SJCRH30 (cell line): ENCODE results near the gene CEP41. TPM values are rescaled to one million over a fixed set of nuclear protein-coding genes. Genes with fewer than 3 reads are reported as not detected.

Source experiments
- DNase-seq, 2 experiments: peaks; one replicate each; pipeline ENCODE4 v3.0.0-alpha.2; 2015 to 2020
- H3K27ac ChIP-seq: fragments of 250-450 bp; sonication (Bioruptor Pico); 2 replicates; pipeline ENCODE4 v1.5.1; 2020; ENCODE audit warnings: mild to moderate bottlenecking, moderate library complexity
- H3K27me3 ChIP-seq: fragments of 250-450 bp; sonication (Bioruptor Pico); 2 replicates; pipeline ENCODE4 v1.5.1; 2020; ENCODE audit warnings: mild to moderate bottlenecking, moderate library complexity
- H3K36me3 ChIP-seq: fragments of 250-450 bp; sonication (Bioruptor Pico); 2 replicates; pipeline ENCODE4 v1.5.1; 2020; ENCODE audit warnings: mild to moderate bottlenecking, moderate library complexity
- H3K4me1 ChIP-seq: fragments of 250-450 bp; sonication (Bioruptor Pico); 2 replicates; pipeline ENCODE4 v1.5.1; 2020; ENCODE audit warnings: mild to moderate bottlenecking, moderate library complexity
- H3K4me3 ChIP-seq: fragments of 250-450 bp; sonication (Bioruptor Pico); 2 replicates; pipeline ENCODE4 v1.5.1; 2020; ENCODE audit warnings: mild to moderate bottlenecking, moderate library complexity
- H3K9me3 ChIP-seq: fragments of 250-450 bp; sonication (Bioruptor Pico); replicated peaks from 2 replicates; pipeline ENCODE4 v1.5.1; 2020; ENCODE audit warnings: mild to moderate bottlenecking, moderate library complexity
- total RNA-seq: library from RNA; depleted of rRNA; stranded (reverse); fragments of >200 nt; shearing (Covaris generic); gene quantifications from 2 replicates; pipeline ENCODE4 v1.2.3, GENCODE V29; 2014

Gene CEP41
- total RNA-seq, 1 experiment from 2014 or later: 39.9 TPM

DNA sequence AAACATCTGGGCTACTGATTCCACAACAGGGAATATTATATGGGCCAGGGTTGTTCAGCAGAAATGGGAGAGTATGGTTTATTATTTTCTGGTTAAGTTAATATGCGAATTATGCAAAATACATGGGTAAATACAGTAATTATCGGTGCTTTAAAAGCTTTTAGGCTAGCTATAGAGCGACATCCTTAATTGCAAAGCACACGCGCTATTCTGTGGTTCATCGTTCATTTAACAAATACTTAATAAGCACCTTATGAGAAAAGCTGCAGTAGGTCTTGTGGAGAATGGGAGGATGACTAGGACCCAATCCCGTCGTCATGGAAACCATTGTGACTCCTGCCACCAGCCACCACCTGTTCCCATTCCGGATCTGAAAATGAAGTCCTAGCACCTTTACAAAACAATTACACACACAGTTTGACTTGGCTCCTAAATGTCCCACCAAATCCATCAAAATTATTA is 623 bp upstream of the CEP41 start:
- Histone ChIP-seq H3K9me3 (no peaks in the 10 kb centered on the region), H3K27me3 (no peaks in the 10 kb centered on the region), H3K4me3 (peak overlapping the region; percentile 73), H3K4me1 (peaks cover 17% of the 10 kb centered on the region), H3K36me3 (no peaks in the 10 kb centered on the region; the same call in 1 of the 2 replicates), H3K27ac (peak overlapping the region; percentile 99)
- peak; percentile 89 to 97 for DNase-seq

DNA sequence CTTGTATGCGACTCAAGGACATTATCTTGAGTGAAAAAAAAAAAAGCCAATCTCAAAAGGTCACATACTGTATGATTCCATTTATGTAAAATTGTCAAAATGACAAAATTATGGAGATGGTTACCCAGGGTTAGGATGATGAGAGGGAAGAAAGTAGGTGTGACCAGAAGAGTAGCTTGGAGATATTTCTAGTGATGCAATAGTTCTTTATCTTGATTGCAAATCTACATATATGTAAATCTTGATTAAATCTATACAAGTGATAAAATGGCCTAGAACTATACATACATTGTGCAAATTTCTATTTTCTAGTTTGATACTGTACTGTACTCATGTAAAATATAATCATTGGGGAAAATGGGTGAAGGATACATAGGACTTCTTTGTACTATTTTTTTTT is 4.6 kb downstream of the CEP41 start:
- H3K36me3 ChIP-seq: no peaks in the 10 kb centered on the region; the same call in 1 of the 2 replicates
- no peaks in the 10 kb centered on the region for H3K9me3 ChIP-seq
- no peak overlapping the region for H3K4me3 ChIP-seq
- peaks cover 22% of the 10 kb centered on the region for H3K4me1 ChIP-seq
- DNase-seq: no peak
- H3K27me3 ChIP-seq: no peaks in the 10 kb centered on the region
- no peak overlapping the region for H3K27ac ChIP-seq

DNA sequence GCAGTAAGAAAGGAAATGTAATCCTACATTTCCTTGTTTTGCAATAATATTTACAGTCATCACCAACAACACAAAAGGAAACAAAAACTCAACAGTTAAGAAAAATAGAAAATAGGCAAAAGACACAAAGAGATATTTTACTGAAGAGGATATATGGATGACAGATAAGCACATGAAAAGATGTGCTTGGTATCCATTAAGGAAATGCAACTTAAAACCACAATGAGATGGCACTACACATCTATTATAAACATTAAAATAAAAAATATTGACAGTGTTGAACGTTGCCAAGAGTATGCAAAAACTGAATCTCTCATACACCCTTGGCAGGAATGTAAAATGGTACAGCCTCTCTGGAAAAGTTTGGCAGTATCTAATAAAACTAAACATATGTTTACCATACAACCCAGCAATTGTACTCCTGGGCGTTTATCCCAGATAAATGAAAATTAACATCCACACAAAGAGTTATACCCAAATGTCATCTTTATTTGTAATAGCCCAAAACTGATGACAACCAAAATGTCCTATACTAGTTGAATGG is 5.4 kb downstream of the CEP41 start:
- Histone ChIP-seq H3K36me3 (no peaks in the 10 kb centered on the region; the same call in 1 of the 2 replicates), H3K27ac (no peak overlapping the region), H3K9me3 (no peaks in the 10 kb centered on the region), H3K4me1 (peaks cover 27% of the 10 kb centered on the region), H3K27me3 (no peaks in the 10 kb centered on the region), H3K4me3 (no peak overlapping the region)
- no peak for DNase-seq

DNA sequence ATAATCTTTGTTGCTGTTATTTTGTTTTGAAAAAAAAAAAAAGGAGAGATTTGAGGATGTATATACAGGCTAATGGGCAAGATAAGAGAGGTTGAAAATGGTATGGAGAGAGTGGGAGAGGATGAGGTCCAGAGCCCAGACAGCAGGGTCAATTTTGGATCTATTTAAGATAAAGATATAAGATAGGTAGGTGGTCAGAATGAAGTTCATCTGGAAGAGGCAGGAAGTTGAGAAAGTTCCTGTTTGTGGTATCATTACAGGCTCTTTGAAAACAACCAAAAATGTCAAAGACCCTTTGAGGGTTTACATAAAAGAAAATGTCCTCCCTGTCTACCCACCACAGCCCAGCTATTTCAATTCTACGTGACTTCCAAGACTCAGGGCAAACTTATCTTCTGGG is 7.5 kb downstream of the CEP41 start:
- Histone ChIP-seq H3K4me1 (peaks cover 39% of the 10 kb centered on the region), H3K27ac (no peak overlapping the region), H3K27me3 (no peaks in the 10 kb centered on the region), H3K9me3 (no peaks in the 10 kb centered on the region), H3K36me3 (no peaks in the 10 kb centered on the region; the same call in 1 of the 2 replicates), H3K4me3 (no peak overlapping the region)
- DNase-seq: no peak

DNA sequence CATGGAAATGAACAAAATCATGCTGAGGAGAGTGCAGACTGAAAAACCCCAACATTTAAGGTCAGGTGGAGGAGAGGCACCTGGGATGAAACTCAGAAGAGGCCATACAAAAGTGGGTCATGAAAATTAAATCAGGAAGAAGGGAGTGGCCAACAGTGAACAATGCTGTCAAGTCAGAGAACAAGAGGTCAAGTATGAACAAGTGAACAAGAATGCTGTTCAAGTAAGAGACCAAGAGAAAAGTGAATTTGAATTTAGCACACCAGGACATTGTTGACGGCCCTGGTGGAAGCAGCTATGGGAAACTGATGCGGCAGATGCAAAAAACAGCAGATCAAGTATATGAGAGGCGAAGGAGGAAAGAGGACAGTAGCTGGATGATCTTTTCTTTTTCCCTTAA is 7.9 kb downstream of the CEP41 start:
- Histone ChIP-seq H3K27me3 (no peaks in the 10 kb centered on the region), H3K27ac (no peak overlapping the region), H3K36me3 (peaks cover under 1% of the 10 kb centered on the region; the same call in 1 of the 2 replicates), H3K4me3 (no peak overlapping the region), H3K9me3 (no peaks in the 10 kb centered on the region), H3K4me1 (peaks cover 39% of the 10 kb centered on the region)
- DNase-seq: no peak

DNA sequence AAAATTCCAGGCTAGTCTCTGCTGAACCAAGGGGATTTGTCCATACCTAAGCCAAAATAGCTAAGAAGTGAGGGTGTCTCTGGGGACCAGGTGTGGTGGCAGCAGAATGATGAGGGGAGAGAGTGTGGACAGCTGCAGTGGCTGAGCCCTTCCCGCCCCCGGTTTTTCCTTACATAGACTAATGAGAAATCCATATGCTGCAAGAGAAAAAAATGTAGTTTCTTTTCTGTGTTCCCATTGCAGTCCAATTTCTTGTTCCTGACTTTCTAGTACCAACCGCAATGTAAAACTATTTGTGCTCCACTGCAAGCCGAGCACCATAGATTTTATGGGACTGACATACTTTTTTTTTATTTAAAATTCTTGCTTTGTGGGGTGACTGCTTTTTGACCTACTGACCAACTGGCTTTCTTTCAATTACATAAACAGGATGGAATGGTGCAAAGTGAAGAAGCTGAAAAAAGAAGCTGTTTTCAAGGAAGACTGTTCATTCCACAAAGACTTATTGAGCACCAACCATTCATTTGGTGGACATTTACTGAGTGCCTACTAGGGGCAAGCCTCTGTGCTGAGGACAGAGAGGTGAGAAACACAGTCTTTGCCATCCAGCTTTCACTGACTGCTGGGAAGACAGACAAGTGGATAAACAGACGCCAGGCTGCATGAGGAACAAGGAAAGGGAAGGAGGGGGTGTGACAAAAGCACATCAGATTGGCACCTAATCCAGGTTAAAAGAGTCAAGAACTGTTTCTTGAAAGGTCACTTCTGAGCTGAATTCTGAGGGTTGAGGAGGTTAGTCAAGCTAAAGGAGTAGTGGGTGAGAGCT is 9.8 kb downstream of the CEP41 start:
- no peaks in the 10 kb centered on the region for H3K9me3 ChIP-seq
- peaks cover 9% of the 10 kb centered on the region for H3K36me3 ChIP-seq
- peak overlapping the region; percentile 85 for H3K27ac ChIP-seq
- no peaks in the 10 kb centered on the region for H3K27me3 ChIP-seq
- peak; percentile 96 to 97 for DNase-seq
- H3K4me1 ChIP-seq: peaks cover 47% of the 10 kb centered on the region
- H3K4me3 ChIP-seq: peak overlapping the region; percentile 27

DNA sequence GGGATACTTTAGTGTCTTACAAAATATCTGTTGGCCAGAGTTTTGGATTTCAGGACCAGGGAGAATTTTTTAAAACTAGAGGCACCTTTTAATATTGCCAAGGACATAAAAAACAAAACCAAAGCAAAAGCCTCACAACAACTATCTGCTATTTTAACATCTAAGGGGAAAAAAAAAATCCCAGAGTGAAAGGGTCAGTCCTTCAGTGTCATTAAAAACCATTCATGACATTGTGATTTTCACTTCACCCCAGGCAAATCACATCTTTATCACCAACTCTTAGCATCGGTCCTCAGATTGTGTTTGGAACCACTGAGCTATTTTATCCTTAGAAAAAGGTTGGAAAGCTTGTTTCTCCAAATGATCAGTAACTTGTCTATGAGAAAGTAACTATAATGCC is 10.7 kb downstream of the CEP41 start:
- H3K9me3 ChIP-seq: no peaks in the 10 kb centered on the region
- peak overlapping the region; percentile 85 for H3K27ac ChIP-seq
- DNase-seq: no peak
- H3K36me3 ChIP-seq: peaks cover 9% of the 10 kb centered on the region
- H3K27me3 ChIP-seq: no peaks in the 10 kb centered on the region
- H3K4me1 ChIP-seq: peaks cover 47% of the 10 kb centered on the region
- no peak overlapping the region for H3K4me3 ChIP-seq

DNA sequence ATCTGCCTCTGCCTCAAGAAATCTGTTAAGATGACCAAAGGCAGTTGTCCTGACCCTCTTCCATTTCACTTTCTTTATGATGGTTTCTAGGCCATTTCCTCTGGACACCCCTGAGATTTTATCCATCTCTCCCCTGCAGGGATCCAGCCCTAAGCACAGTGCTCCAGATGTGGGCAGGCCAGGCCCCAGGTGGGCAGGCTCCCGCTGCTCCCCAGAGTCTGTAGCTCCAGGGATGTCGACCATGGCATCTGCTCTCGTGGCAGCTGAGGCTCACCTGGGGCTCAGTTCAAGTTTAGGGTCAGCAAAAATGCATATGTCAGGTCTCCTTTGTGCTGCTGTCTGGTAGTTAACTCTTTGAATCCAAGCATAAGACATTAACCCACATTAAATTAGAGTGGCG is 11.8 kb downstream of the CEP41 start:
- peaks cover 9% of the 10 kb centered on the region for H3K36me3 ChIP-seq
- no peaks in the 10 kb centered on the region for H3K9me3 ChIP-seq
- H3K4me1 ChIP-seq: peaks cover 43% of the 10 kb centered on the region
- no peak overlapping the region for H3K4me3 ChIP-seq
- no peak overlapping the region for H3K27ac ChIP-seq
- no peak for DNase-seq
- no peaks in the 10 kb centered on the region for H3K27me3 ChIP-seq

DNA sequence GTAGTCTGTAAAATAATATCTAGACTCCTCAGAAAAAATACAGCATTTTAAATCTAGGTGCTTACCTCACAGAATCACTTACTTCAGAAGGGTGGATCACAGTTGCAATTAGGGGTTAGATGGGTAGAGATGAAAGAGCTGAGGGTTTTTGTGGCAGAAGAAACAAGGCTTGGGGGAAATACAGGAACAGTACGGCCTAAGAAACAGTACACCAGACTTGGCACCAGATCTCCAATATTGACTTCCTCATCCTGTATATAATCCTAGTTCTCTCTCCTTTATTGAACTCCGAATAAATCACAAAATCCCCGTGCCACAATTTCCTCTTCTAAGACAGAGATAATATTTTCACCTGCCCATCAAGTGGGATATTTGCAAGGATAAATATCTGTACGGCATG is 14.3 kb downstream of the CEP41 start:
- Histone ChIP-seq H3K27me3 (no peaks in the 10 kb centered on the region), H3K4me3 (no peak overlapping the region), H3K27ac (no peak overlapping the region), H3K9me3 (no peaks in the 10 kb centered on the region), H3K4me1 (peaks cover 31% of the 10 kb centered on the region), H3K36me3 (peaks cover 9% of the 10 kb centered on the region)
- peak in 1 of 2 experiments; percentile 18 for DNase-seq

DNA sequence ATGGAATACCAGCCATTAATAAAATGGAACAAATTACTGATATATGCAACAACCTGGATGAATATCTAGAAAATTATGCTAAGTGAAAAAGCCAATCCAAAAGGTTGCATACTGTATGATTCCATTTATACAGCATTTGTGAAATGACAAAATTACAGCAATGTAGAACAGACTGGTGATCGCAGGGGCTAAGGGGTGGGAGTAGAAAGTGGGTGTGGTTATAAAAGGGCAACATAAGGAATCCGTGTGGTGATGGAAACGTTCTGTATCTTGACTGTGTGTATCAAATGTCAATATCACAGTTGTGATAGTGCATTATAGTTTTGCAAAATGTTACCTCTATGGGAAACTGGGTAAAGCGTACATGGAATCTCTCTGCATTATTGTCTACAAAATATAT is 15.0 kb downstream of the CEP41 start:
- DNase-seq: no peak
- Histone ChIP-seq H3K4me3 (no peak overlapping the region), H3K36me3 (peaks cover 14% of the 10 kb centered on the region), H3K27ac (no peak overlapping the region), H3K4me1 (peaks cover 27% of the 10 kb centered on the region), H3K27me3 (no peaks in the 10 kb centered on the region), H3K9me3 (no peaks in the 10 kb centered on the region)

DNA sequence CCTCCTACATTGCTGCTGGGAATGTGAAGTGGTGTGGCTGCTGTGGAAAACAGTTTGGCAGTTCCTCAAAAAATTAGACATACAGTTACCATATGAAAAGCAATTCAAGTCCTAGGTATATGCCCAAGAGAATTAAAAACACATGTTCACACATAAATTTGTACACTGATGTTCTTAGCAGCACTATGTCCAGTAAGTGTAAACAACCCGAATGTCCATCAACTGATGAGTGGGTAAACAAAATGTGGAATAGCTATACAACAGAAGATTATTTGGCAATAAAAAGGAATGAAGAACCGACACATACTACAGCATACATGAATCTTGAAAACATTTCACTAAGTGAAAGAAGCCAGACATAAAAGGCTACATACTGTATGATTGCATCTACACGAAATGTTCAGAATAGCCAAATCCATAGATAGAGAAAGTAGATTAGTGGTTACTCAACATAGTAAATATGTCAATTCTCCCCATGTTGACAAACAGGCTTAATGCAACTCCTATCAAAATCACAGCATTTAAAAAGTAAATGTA is 17.2 kb downstream of the CEP41 start:
- DNase-seq: no peak
- no peak overlapping the region for H3K4me3 ChIP-seq
- H3K4me1 ChIP-seq: peaks cover 10% of the 10 kb centered on the region
- H3K9me3 ChIP-seq: no peaks in the 10 kb centered on the region
- H3K36me3 ChIP-seq: peaks cover 17% of the 10 kb centered on the region
- no peaks in the 10 kb centered on the region for H3K27me3 ChIP-seq
- H3K27ac ChIP-seq: no peak overlapping the region

DNA sequence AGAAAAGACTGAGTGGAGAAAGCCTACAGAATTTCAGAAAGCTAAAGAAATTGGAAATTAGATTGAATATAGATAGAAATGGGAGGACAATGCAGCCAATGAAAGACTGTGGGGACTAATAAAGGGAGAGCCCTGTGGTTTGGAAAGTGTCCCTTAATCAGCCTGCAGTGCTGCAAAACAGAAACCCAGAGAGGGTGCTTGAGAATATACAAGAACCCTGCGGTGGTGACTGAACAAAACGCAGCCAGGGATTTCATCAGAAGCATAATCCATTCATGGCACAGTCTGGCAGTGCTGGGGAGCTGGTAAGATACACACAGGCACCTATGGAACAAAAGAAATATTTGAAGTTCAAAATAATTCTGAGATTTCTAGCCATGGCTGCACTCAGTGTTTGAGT is 19.1 kb downstream of the CEP41 start:
- Histone ChIP-seq H3K4me1 (peaks cover 5% of the 10 kb centered on the region), H3K27ac (no peak overlapping the region), H3K9me3 (no peaks in the 10 kb centered on the region), H3K36me3 (peaks cover 10% of the 10 kb centered on the region), H3K27me3 (no peaks in the 10 kb centered on the region), H3K4me3 (no peak overlapping the region)
- DNase-seq: peak in 1 of 2 experiments; percentile 37

DNA sequence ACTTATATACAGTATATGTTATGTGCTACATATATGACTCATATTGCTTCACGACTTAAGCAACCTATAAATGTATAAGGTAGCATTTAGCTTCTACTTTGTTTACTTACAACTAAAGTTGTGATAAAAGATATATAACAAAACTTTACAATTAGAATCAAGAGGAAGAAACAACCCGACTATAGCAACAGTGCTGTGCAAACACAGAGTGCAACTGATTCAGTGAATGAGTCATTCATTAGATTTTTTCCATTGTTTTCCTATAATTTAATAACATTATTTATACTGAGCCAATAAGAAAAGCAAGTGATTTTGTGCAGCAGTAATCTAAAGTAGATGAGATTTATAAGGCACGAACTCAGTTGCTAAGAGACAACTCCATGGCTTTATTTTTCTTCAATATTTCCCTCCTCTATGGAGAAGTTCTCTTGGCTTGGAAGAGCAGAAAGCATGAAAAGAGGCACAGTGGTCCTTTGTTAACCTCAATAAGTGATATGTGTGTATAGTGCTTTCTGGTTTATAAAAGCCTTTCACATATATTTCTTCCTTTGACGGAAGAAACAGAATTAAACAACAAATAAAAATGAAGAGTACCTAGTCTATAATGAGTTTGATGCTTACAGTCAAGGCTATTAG is 19.8 kb downstream of the CEP41 start:
- H3K27me3 ChIP-seq: no peaks in the 10 kb centered on the region
- peaks cover 8% of the 10 kb centered on the region for H3K36me3 ChIP-seq
- no peak overlapping the region for H3K4me3 ChIP-seq
- no peak for DNase-seq
- peaks cover 2% of the 10 kb centered on the region; the same call in 1 of the 2 replicates for H3K4me1 ChIP-seq
- no peak overlapping the region for H3K27ac ChIP-seq
- H3K9me3 ChIP-seq: no peaks in the 10 kb centered on the region

DNA sequence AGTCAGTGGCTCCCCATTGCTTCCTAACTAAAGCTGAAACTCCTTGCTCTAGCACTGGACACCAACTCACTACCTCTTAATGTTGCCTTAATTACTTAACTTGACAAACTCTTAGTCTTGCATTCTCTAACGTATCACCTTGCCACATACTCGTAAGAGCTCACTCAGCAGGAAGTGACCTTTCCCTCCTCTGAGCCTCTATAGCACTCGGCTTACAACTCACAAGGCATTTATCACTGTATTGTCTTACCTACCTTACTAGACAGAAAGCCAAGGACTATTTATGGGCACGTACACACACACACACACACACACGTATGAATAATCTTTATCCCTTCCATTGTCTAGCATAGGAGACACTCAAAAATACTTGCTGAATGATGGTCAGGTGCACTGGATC is 21.2 kb downstream of the CEP41 start:
- no peak overlapping the region for H3K27ac ChIP-seq
- H3K27me3 ChIP-seq: no peaks in the 10 kb centered on the region
- peaks cover 2% of the 10 kb centered on the region; the same call in 1 of the 2 replicates for H3K4me1 ChIP-seq
- no peaks in the 10 kb centered on the region for H3K9me3 ChIP-seq
- DNase-seq: no peak
- peaks cover 8% of the 10 kb centered on the region for H3K36me3 ChIP-seq
- no peak overlapping the region for H3K4me3 ChIP-seq

DNA sequence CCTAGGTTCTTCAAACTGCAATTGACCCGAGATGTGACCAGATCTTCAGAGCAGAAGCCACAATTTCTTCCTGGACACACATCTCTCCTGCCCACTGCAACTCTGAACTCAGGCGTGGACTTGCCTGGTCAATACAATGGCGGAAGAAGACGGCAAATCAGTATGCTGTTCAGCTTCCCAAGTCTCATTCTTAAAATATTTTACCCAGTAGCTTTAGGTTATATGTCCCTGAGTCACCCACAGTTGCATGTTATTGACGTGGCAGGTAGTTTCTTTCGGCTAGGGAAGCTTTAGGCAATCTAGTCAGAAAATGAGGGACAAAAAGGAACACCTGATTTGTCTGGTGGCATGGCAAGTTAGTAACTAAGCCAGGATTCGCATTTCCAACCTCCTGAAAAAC is 22.5 kb downstream of the CEP41 start:
- no peaks in the 10 kb centered on the region for H3K27me3 ChIP-seq
- no peak for DNase-seq
- H3K4me3 ChIP-seq: no peak overlapping the region
- H3K9me3 ChIP-seq: no peaks in the 10 kb centered on the region
- no peak overlapping the region for H3K27ac ChIP-seq
- H3K4me1 ChIP-seq: peaks cover 2% of the 10 kb centered on the region; the same call in 1 of the 2 replicates
- H3K36me3 ChIP-seq: peaks cover 8% of the 10 kb centered on the region
